SU-DHL-6 (cell line): ENCODE measurements around the gene PLEKHG3.

Experiments
- H2AFZ ChIP-seq: fragments of 200-600 bp; sonication (generic); 2 replicates; pipeline ENCODE4 v1.6.1; 2014; ENCODE audit warnings: low read depth, mild to moderate bottlenecking, moderate library complexity, mixed read lengths, antibody characterized with exemption, low read length; ENCODE audit not compliant: severe bottlenecking
- H3F3A ChIP-seq: fragments of 200-600 bp; shearing (Covaris generic); 2 replicates; pipeline ENCODE4 v1.6.0; 2016; ENCODE audit warnings: antibody characterized with exemption, mild to moderate bottlenecking; ENCODE audit not compliant: insufficient read depth
- H3K27ac ChIP-seq: fragments of 200-600 bp; sonication (generic); 2 replicates; pipeline ENCODE4 v1.5.1; 2016; ENCODE audit warnings: low read depth, mild to moderate bottlenecking, low read length, moderate library complexity, mixed read lengths
- H3K27me3 ChIP-seq: fragments of 200-600 bp; sonication (generic), shearing (Covaris generic); 2 replicates; pipeline ENCODE4 v1.6.0; 2014; ENCODE audit warnings: mild to moderate bottlenecking, low read length
- H3K36me3 ChIP-seq: fragments of 200-600 bp; sonication (generic); 2 replicates; pipeline ENCODE4 v1.6.1; 2014; ENCODE audit warnings: mild to moderate bottlenecking, low read length, mixed read lengths
- H3K4me2 ChIP-seq: fragments of 300-600, 200-600 bp; shearing (Covaris generic), sonication (generic); 2 replicates; pipeline ENCODE4 v1.6.0; 2014; ENCODE audit warnings: low read length, low read depth, mild to moderate bottlenecking; ENCODE audit not compliant: poor library complexity, severe bottlenecking
- H3K4me3 ChIP-seq: fragments of 200-600 bp; sonication (generic); 2 replicates; pipeline ENCODE4 v1.5.1; 2014; ENCODE audit warnings: antibody characterized with exemption, low read length, mild to moderate bottlenecking, mixed read lengths; ENCODE audit not compliant: insufficient read depth, poor library complexity, severe bottlenecking
- H3K79me2 ChIP-seq: fragments of 200-600 bp; sonication (generic); 2 replicates; pipeline ENCODE4 v1.6.1; 2014; ENCODE audit warnings: mild to moderate bottlenecking, low read length, moderate library complexity; ENCODE audit not compliant: insufficient read depth
- H3K9ac ChIP-seq: fragments of 200-600 bp; sonication (generic); 2 replicates; pipeline ENCODE4 v1.7.0; 2014; ENCODE audit warnings: mild to moderate bottlenecking, low read length
- H3K9me2 ChIP-seq: fragments of 200-600 bp; sonication (generic); replicated peaks from 2 replicates; pipeline ENCODE4 v1.6.1; 2014; ENCODE audit warnings: low read length; ENCODE audit not compliant: insufficient read depth
- H3K9me3 ChIP-seq: fragments of 200-600 bp; sonication (generic); 2 replicates; pipeline ENCODE4 v1.6.1; 2014; ENCODE audit warnings: low read length, mixed read lengths; ENCODE audit not compliant: insufficient read depth
- H4K20me1 ChIP-seq: fragments of 200-600 bp; sonication (generic); 2 replicates; pipeline ENCODE4 v1.6.1; 2014; ENCODE audit warnings: low read depth, mild to moderate bottlenecking, antibody characterized with exemption, low read length, moderate library complexity, mixed read lengths
- EZH2phosphoT487 ChIP-seq: fragments of 200-600 bp; sonication (generic), shearing (Covaris generic); conservative IDR thresholded peaks from 2 replicates; pipeline ENCODE4 v1.6.1; 2018; ENCODE audit warnings: mild to moderate bottlenecking, antibody characterized with exemption, low read length, moderate library complexity, mixed read lengths
- TF ChIP-seq, protein P1 (sequence below): fragments of 200-600 bp; sonication (generic); IDR thresholded peaks from one replicate; pipeline ENCODE4 v1.5.1; 2017; ENCODE audit warnings: antibody characterized with exemption, mild to moderate bottlenecking, low read length, moderate library complexity; ENCODE audit not compliant: insufficient read depth, poor library complexity, severe bottlenecking

PLEKHG3 gene

DNA sequence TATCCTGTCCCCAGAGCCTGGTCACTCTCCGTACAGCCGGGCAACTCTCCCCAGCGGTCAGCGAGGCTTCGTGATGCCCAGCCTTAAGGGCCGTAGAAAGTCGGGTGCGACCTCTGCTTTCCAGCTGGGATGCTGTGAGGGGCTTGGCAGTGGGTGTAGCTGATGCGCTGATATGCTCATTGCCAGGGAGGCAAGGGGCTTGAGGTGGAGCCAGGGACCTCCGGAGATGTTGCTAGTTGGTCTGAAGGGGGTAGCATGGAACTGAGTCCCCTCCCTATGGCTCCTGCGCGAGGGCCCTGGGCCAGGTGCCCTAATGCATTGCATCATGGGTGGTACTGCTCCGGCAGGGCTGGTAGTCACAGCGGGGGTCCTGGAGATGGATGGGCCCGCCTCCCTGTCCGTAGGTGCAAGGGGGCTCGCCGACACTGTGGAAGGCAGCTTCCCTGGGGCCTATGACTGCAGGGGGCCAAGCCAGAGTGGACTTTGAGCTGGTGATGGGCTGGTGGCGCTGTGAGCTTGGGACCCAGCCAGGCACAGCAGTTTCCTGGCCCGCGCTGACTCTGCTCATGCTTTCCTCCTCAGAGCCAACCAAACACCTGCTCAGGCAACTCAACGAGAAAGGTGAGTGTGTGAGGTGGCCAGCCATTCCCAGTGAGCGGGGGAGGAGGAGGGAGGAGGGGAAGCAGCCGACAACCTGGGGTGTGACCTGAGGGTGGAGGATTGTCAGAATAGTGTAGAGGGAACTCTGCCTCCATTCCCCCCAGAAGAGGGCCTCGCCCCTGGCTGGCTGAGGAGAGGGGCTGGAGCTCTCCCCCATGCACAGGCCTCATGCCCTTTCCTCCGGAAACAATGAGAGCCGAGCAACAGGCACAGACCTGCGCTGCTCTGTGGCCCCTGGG lies 32.3 kb downstream of the PLEKHG3 start:
- no peaks in the 10 kb centered on the region for H3K79me2 ChIP-seq
- H3K4me3 ChIP-seq, result no peak overlapping the region
- no peaks in the 10 kb centered on the region for H3K9me2 ChIP-seq
- H3K4me2 ChIP-seq, result no peak overlapping the region
- no peak overlapping the region for H3K27ac ChIP-seq
- no peak overlapping the region for H3K9ac ChIP-seq
- no peaks in the 10 kb centered on the region for H4K20me1 ChIP-seq
- TF ChIP-seq EZH2phosphoT487, result no peak
- TF ChIP-seq, protein P1, sequence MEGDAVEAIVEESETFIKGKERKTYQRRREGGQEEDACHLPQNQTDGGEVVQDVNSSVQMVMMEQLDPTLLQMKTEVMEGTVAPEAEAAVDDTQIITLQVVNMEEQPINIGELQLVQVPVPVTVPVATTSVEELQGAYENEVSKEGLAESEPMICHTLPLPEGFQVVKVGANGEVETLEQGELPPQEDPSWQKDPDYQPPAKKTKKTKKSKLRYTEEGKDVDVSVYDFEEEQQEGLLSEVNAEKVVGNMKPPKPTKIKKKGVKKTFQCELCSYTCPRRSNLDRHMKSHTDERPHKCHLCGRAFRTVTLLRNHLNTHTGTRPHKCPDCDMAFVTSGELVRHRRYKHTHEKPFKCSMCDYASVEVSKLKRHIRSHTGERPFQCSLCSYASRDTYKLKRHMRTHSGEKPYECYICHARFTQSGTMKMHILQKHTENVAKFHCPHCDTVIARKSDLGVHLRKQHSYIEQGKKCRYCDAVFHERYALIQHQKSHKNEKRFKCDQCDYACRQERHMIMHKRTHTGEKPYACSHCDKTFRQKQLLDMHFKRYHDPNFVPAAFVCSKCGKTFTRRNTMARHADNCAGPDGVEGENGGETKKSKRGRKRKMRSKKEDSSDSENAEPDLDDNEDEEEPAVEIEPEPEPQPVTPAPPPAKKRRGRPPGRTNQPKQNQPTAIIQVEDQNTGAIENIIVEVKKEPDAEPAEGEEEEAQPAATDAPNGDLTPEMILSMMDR, result no peak
- H3K36me3 ChIP-seq, result no peaks in the 10 kb centered on the region
- H3K27me3 ChIP-seq, result no peaks in the 10 kb centered on the region
- no peaks in the 10 kb centered on the region for H3F3A ChIP-seq
- H3K9me3 ChIP-seq, result no peaks in the 10 kb centered on the region
- H2AFZ ChIP-seq, result no peak overlapping the region

DNA sequence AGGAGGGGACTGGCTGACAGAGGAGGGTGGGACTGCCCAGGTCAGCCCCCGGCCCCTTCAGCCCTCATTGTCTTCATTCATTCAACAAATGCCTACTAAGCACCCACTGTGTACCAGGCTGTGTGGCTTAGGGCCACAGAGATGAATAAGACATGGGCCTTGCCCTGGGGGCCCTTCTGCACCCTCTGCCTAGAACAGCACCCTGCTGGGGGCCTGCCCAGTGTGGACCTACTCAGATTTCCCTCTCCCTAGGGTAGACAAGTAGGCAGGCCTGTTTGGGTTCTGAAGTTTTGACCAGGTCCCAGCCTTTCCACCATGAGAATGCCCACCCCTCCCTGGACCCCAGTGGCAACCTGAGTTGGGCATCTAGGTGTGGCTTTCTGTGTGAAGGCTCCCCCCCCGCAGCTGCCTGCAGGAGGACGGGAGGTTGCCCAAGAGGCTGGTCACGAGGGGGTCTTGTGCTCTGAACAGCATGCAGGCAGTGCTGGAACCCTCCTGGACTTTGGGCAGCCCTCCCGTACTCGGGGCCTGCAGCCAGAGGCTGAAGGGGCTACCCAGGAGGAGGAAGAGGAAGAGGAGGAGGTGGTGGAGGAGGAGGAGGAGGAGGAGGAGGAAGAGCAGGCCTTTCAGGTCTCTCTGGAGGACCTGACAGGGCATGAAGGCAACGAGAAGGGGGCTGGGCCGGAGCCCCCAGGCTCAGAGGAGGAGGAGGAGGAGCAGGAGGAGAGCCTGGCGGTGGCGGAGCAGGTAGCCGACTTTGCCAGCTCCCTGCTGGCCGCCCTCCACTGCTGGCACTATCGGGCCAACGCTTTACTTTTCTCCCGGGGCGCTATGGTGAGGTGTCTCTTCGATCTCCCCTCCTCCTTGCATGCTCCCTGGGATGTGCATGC lies 33.4 kb downstream of the PLEKHG3 start:
- no peak overlapping the region for H2AFZ ChIP-seq
- H3K9me3 ChIP-seq, result no peaks in the 10 kb centered on the region
- H4K20me1 ChIP-seq, result no peaks in the 10 kb centered on the region
- H3K4me3 ChIP-seq, result no peak overlapping the region
- H3K4me2 ChIP-seq, result no peak overlapping the region
- no peak overlapping the region for H3K27ac ChIP-seq
- TF ChIP-seq EZH2phosphoT487, result no peak
- TF ChIP-seq, protein P1, result no peak
- H3K27me3 ChIP-seq, result no peaks in the 10 kb centered on the region
- H3K79me2 ChIP-seq, result no peaks in the 10 kb centered on the region
- H3F3A ChIP-seq, result no peaks in the 10 kb centered on the region
- H3K36me3 ChIP-seq, result no peaks in the 10 kb centered on the region
- H3K9me2 ChIP-seq, result no peaks in the 10 kb centered on the region
- no peak overlapping the region for H3K9ac ChIP-seq

DNA sequence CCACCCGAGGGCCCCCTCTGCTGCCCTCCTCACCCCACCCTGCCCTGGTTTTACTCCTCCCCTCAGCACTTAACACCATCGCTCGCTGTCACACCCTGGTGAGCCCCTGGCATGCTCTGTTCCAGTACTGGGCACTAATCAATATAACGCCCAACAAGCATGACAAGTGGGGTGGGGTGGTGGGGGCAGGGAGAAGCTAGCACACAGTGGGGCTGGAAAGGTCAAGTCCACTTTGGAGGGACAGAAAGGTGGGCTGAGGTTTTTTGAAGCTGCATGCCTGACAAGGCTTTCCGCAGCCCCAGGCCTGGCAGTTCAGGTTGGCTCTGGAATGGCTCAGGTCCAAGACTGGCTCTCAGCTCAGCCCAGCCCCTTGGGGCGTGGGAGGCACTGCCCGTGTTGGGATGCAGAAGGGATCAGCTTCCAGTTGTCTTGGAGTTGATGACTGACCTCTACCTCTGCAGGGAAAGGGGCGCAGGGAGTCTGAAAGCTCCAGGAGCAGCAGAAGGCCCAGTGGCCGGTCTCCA lies 34.1 kb downstream of the PLEKHG3 start:
- Histone ChIP-seq H3K4me3 (no peak overlapping the region), H3K9me2 (no peaks in the 10 kb centered on the region), H3K9me3 (no peaks in the 10 kb centered on the region), H3K36me3 (no peaks in the 10 kb centered on the region), H3K79me2 (no peaks in the 10 kb centered on the region), H3F3A (no peaks in the 10 kb centered on the region), H3K27ac (no peak overlapping the region), H2AFZ (no peak overlapping the region), H4K20me1 (no peaks in the 10 kb centered on the region), H3K4me2 (no peak overlapping the region), H3K27me3 (no peaks in the 10 kb centered on the region), H3K9ac (no peak overlapping the region)
- no peak for TF ChIP-seq EZH2phosphoT487
- TF ChIP-seq, protein P1, result no peak
